GM21367 (cell line): ENCODE data around the gene SERPINA9.
"Not testable (repeated sequence)": the region's sequence is repeated elsewhere in the genome, so short reads cannot be mapped to it uniquely, and the experiment has no call there.

ENCODE experiments used
- ATAC-seq: cut with Tn5 transposase; IDR thresholded peaks from one replicate; pipeline ENCODE4 v1.9.1; 2021; ENCODE audit not compliant: unreplicated experiment

Gene SERPINA9

DNA sequence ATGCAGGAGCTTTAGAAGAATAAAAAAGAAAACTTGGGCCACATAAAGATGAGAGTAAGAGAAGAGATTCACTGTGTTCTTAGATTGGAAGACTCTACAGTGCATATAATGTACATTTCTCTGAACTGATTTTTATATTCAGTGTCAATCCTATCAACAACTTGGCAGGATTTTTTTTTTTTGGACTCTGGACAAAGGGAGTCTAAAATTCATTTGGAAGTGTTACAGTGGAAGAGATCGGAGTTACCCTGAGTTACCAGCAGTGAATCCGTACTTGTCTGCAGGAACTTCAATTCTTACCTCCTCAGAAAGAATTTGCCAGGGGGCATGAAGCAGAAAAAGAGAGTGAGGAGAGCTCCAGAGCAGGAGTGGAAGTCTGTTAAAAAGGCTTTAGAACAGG is 47.4 kb downstream of the SERPINA9 start:
- no peak for ATAC-seq

DNA sequence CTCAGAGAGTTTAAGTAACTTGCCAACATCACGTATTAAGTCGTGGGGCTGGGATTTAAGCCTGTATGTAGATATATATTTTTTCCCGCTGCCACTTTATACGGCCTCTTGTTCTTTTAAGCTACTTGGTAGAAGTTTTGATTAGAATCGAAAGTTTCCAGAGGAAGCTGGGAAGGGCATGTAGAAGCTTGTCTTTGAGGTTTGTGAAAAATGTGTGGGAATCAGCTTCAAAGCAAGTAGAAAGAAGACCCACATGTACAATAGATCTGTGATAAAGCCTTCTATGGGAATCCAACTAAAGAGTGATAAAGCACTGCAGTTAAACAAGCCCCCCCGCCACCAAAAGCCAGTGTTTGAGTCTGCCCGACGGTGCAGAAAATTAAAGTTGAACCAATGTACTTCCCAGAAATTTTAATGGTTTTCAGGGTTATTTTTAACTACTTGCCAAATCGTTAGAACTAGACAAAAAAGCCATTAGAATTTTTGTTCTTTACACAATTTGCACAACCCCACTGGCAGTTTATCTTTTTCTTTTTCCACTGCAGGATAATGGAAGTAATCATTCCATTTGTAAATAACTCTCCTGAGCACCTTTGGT is 48.9 kb downstream of the SERPINA9 start:
- no peak for ATAC-seq

DNA sequence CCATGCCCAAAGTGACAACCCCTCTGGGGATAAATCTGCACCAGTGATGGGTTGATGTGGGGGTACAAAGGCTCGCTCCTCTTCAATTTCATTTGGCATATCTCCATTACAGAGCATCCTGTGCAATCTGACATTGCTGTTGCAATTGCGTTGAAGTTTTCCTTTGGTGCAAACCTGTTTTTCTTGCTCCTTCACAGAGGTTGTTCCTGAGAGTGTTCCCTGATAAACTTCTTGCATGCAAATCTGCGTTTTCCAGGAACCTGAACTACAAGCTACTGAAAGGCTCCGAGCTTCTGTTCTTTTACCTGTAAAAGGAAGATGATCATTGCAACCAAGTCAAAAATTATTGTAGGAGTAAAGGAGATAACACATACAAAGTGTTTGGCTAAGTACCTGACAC is 49.5 kb downstream of the SERPINA9 start:
- ATAC-seq = no peak

DNA sequence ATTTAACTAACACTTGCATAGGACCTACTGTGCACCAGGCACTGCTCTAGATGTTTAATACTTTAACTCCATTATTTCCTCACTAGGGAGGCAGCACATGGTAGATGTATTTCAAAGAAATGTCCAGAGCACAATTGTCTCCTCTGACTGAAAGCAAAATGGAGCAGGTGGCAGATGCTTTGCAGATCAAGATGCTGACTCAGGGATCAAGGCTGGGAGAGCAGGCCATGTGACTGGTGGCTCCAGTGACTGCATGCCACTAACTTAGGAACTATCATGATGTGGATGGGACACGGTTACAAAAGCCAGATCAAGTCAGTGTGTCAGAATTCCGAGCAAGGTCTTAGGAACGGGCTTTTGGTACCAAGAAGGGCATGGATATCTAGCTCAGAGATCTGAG is 51.6 kb downstream of the SERPINA9 start:
- ATAC-seq = no peak

DNA sequence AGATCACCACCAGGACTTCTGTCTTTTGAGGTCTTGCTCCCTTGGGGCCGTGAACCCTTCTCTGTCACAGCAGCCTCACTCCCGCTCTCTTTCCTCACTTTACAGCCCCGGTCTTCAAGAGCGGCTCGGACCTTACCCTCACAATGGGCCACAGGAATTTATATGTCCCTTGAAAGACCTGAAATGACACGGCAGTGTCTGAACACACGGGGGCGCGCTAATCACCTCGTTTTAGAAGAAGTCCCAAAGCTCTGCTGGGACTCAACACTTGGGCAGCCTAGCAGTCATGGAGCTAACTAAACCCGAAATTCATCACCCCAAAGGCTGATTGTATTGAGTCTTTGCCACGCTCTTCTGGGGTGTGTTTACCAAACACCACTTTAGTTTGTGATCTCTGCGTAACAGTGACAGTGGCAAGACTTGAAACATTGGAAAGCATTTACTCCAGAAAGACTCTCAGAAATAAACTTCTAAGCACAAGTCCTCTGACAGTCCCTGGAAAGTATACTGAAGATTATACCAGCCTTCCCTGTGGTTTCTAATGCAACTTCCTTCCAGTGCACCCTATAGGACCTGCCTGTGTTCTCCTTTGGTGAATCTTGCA is 52.4 kb downstream of the SERPINA9 start:
- no peak for ATAC-seq

DNA sequence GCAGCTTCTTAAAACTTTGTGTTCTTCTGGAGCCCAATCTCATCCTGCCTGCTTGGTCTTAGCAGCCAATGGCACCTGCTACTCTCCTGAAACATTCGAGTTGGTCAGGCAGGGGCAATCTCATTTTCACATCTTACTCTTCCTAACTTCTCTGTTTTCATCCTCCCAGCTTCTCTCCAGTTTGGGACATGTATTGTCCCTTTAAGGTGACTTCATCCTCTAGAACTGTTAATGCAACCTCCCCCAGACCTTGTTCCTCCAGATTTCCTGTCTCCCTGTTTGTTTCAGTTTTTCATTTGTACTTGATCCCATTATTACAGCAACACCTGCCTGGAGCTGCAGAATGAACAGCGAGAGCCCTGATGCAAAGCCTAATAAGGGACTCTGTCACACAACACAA is 54.7 kb downstream of the SERPINA9 start:
- no peak for ATAC-seq

DNA sequence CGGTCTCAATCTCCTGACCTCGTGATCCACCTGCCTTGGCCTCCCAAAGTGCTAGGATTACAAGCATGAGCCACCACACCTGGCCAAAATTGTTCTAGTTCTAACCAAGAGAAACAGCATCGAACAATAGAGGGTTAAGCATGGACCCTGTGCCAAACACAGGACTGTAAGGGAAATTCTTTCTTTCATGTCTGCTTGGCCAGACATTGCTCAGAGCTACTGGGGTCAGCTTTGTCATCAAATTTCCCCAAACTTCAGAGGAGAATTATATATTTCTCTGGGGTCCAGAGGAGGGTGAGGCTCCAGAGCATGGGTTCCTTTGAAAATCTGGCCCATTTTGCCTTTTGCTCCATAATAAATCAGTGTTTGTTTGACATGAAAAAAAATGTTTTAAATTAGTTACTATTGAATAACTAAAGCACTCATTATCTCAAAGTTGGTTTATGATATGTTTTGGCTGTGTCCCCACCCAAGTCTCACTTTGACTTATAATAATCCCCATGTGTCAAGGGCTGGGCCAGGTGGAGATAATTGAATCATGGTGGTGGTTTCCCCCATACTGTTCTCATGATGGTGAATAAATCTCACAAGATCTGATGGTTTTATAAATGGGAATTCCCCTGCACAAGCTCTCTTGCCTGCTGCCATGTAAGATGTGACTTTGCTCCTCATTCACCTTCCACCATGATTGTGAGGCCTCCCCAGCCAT is 58.3 kb downstream of the SERPINA9 start:
- not testable (repeated sequence) for ATAC-seq
